GM21367 (cell line): ENCODE measurements around the gene CDH24.

Experiments used
- ATAC-seq: cut with Tn5 transposase; IDR thresholded peaks from one replicate; pipeline ENCODE4 v1.9.1; 2021; ENCODE audit not compliant: unreplicated experiment

CDH24 gene

DNA sequence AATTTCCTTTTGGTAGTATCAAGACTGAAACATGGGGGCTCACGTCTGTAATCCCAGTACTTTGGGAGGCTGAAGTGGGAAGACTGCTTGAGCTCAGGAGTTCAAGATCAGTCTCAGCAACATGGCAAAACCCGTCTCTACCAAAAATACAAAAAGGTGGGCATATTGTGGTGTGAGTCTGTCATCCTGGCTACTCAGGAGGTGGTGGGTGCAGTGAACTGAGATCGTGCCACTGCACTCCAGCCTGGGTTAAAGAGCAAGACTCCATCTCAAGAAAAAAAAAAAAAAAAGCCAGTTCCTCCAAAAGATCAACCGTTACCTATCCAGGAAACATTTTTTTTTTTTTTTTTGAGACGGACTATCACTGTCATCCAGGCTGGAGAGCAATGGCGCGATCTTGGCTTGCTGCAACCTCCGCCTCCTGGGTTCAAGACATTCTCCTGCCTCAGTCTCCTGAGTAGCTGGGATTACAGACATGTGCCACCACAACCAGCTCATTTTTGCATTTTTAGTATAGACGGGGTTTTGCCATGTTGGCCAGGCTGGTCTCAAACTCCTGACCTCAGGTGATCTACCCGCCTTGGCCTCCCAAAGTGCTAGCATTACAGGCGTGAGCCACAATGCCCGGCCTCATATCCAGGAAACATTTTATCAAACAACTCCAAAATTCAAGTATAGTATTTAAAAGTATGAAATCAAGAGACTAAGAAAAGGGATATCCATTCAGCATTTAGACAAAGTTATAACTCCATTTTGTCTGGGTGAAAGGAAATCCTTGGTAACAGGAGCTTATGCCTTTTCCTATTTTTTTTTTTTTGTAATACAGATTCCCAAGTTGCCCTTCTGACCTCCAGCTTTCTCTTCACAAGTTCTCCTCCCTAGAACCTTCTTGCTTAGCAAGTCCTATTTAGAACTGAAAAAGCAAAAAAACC is 34.2 kb upstream of the CDH24 start:
- no peak for ATAC-seq

DNA sequence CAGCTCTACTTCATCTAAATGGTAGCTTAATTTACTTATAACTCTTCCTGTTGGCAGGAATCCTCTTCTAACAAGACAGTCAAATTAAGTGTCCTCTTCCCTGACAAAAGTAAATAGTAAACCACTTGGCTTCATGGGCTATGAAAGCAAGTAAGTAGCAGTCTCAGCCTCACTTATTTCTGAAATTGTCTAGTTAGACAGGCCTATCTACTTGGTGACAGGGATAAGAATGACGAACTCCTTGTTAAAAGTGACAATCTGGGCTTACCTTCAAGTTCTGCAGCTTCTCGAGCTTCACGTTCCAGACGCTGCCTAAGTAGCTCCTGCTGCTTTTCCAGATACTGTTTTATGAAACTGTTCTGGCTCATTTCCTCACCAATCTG is 32.9 kb upstream of the CDH24 start:
- no peak for ATAC-seq

DNA sequence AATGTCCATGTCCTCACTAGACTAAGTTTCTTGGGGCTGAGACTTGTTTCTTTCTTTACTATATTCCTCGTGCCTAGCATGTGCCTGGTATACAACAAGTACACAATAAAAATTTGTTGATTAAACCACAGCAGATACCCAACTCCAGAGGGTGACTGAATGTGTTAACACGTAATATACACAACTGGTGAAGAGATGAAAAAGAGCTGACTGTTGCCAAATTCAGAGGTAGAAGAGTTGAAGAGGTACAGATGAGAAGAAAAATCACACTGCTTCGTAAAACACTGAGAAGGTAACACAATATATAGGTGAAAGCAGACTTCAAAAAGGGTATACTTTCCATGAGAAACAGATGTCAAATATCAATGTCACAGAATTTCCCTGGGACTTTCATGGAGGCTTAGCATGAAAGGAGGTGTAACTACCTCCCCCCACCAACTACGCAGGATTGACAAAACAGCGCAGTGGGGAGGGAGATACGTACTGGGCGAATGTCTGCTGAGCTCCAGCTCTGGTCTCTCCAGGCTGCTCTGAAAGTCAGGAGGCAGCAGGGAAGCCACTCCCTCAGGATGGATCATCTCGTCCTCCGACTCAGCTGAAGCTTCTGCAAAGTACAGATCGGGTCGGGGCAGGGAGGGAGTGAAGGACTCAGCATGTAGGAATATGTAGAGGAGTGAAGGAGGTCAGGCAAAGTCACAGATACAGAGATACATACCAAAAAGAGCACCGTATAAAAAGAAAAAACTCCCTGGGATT is 32.4 kb upstream of the CDH24 start:
- no peak for ATAC-seq

DNA sequence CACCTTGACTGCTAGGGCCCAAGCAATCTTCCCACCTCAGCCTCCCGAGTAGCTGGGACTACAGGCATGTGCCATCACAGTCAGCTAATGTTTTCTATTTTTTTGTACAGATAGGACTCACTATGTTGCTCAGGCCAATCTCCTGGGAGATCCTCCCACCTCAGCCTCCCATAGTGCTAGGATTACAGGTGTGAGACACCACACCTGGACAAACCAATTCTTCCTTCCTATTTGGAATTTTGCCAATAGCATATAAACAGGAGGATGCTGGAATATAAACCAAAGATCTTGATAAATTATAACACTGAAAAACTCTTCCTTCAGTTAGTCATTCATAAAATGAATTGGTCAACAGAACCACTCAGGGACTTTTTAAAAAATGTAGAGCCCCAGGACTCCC is 29.2 kb upstream of the CDH24 start:
- no peak for ATAC-seq

DNA sequence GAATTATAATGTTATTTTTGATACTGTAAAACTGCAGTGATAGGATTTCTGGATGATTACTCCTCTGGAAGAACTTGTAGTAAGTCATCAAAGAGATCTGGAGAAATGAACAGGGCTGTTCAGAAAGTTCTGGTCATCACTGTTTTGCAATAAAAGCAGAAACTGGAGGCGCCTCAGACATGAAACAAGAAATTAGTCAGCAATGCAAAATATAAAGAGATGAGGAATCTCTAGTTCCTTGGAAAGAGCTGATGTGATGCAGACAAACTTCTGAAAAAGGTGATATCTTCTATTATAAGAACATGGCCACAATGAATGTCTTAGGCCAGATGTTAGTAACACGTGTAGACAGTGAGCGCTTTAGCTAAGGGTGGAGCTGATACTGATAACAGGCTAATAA is 28.1 kb upstream of the CDH24 start:
- no peak for ATAC-seq

DNA sequence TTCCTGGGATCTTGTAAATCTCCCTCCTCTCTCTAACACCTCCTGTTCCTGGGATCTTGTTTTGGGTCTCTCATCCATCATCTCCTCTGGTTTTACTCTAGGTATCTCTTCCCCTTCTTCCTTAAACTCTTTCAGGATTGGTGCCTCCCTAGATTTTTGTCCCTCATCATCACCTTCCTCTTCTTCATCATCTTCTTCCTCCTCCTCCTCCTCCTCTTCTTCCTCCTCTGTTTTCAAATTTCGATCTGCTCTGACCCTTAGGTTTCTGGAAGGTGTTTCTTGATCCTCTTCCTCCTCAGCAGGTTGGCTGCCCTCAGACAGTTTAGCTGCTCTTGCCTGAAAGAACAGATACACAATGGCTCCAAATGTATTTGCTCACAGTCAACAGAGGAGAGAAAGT is 23.2 kb upstream of the CDH24 start:
- ATAC-seq, result no peak

DNA sequence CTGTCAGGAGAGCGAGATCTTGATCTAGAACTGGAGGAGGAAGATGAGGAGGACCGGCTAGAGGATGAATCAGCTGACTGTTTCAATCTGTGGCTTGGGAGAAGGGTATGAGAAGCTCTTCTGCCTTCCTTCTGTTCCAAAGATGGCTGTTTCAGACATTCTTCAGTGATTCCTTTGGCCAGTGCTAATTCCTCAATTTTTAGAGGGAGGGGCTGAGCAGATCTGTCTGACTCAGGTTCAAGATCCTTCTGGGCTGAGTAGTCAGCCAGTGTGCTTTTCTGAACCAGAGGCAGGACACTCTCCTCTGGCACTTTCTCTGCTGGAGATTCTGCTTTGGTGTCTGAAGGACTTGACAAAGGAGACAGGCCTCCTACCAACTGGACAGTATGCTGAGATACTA is 22.4 kb upstream of the CDH24 start:
- ATAC-seq, result no peak

DNA sequence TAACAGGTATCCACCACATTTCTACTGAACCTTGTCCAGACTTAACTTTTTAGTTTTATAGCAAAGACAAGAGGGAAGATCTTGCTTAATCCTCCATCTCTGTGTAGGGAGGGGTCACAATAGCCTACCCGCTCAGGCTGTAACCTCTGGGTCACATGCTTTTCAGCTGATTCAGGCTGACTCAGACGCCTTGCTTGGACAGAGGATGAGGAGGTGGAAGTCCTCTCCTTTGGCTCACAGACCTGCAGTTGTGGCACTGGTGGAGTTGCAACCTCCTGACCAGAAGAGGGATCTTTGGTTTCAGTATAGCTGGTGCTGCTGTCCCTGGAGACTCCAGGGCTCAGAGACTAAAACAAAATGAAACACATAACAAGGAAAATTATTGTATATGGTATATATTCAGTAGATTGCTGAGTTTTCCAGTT is 21.4 kb upstream of the CDH24 start:
- ATAC-seq, result no peak

DNA sequence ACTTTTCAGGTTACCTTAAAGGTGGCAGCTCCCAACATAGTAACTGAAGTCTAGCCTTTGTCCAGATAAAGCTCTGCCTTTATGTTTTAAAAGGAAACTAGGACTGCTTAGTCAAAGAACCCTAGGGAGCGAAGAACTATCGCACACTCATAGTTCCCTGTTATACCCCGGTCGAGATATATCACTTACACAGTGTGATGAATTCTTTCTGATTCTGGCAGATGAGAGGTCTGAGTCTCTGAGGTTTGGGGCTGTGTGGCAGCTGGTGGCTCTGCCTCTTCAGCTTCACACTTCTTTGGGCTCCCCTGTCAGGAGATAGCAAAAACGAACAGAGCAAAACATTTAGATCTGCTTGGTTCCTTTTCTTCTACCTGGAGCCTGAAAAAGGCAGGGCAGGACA is 20.6 kb upstream of the CDH24 start:
- no peak for ATAC-seq

DNA sequence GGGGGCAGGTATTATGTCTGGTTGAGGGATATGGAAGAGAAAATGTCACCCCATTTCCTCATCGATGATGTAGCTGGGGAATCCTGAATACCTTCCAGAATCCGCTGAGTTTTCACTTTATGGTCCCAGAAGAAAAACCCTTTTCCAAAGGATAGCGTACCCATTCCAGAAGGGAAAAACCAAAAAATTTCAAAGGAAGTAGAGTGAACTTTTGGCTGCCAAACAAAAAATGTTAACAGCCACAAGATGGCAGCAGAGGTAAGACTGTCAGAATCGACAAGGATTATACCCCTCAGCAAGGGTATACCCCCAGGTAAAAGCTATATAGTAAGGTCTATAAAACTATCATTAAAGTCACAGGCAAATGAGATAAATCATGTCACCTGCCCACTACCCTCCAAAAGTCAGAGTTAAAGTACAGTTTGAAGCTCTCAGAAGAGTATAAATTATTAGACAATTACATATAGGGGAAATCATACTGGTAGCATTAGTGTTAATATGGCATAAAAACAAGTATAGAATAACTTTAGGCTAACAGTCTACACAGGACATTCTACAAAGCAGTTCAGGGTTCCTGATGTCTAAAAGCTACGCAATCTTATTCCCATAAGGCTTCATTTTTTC is 19.6 kb upstream of the CDH24 start:
- no peak for ATAC-seq

DNA sequence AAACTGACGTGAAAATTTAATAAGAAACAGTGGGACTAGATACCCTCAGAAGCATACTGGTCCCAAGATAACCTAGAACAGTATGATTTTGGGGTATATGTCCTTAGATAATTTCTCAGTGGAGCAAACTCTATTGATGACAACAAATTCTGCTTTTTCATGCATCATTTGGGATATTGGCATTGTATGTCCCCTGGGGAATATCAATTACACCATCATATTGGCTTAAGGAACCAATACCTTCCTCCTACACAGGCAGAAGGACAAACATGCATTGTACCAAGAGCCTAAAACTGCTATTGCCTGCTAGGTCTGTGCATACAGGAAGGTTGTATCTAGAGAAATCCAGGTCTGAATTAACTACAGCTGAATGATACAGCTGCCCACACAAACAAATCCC is 17.6 kb upstream of the CDH24 start:
- no peak for ATAC-seq

DNA sequence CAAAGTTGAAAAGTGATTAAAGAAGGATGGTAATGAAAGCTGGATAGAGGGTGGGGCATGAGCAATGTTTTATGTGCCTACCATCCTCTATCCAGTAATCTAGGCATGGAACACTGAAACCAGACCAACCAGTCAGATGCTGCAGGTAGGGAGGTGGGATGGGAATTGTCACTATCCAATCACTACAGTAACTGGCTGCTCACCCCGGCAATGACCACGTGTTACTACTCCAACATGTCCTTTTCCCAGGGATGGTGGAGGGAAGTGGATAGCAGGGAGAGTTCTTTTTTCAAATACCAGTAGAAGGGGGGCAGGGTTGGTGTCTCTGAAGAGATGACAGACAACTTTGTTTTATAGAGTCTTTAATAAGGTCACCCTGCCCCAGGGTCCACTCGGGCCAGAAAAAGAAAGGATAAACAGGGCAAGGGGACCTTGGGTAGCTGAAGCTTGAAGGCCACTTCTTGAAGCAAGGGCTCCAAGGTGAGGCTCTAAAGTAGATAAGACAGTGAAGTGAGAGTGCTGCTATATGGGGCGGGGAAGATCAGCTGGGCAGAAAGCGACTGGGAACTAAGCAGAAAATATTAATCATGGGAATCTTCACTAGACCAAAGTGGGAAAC is 14.7 kb upstream of the CDH24 start:
- ATAC-seq, result no peak

DNA sequence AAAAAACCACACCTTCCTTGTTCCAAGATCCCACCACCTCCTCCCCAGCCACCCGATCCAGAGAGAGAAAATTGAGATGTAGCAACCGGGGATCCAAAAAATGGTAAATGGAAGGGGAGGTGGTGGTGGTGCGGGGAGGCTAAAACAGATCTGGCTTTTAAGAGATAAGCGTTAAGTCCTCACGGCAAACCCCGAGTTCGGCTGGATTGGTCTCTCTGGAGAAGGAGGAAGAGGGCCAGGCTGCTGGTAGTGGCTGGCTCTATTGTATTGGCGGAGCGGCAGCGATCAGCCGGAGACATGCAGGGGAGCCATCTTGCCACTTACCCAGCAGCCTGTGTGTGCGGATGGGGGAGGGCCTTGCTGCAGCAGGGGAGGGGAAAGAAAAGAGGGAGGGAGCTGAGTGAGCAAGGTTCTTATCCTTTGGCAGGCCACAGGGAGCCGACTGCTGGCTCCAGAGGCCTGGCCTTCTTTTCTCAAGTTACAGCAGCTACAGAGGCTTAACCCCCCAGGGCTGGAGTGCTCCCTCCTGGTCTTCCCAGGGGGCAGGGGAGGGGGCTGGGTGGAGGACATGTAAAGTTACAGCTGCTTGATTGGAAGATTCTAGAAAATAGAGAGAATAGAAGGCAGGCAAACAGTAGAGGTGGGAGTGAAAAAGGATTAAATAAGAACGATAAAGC is 14.1 kb upstream of the CDH24 start:
- ATAC-seq, result peak; percentile 91

DNA sequence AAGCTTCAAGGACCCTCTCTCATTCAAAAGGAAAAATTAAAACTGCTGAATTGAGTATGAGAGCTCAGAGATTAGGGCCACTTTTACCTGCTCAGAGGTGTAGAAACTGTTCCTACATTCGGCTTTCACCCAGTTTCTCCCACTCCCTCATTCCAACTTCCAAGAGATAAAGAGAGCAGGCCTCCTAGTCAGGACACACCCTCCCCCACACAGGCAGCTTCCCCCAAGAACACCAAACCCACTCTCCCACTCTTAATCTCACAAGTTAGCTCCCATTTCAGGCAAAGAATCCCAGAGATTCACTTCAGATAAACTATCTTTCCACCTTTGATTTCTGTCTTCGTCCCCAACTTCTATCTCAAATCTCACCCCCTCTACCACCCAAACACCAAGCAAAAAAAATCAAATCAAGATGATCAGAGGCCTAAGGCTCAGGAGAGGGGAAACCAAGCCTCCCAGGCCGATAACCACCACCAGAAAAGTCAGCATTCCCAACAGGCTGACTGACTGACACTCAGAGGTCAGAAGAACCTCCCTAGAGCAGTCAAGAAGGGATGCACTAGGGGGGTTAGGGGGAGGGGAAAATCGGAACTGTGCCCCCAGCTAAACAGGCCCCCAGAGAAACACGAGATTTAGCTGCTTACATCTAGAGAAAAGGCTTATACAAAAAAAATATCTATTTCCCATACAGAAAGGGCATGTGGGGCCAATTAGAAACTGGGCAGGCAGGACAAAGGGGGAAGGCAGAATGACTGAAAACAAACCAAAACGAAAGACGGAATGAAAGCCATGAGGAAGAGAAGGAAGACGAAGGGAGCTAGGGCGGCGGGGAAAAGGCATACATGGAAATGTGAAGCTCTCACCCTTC is 13.2 kb upstream of the CDH24 start:
- no peak for ATAC-seq

DNA sequence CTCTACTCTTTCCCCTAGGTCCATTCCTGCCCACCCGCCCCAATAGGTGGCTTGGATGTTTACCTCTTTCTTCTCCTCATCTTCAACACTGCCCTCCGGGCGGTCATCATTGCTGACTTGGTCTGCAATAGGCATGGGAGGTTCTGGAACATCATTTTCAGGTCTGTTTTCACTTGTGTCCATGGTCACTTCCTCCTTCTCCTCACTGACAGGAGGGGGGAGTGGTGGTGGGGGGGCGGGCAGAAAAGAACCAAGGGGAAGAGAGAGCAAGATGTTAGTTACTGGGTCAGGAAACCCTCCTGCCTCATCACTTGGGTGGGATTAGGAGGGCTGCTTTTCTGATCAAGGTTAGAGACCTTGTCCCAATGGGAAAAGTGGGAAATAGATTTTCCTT is 12.1 kb upstream of the CDH24 start:
- no peak for ATAC-seq

DNA sequence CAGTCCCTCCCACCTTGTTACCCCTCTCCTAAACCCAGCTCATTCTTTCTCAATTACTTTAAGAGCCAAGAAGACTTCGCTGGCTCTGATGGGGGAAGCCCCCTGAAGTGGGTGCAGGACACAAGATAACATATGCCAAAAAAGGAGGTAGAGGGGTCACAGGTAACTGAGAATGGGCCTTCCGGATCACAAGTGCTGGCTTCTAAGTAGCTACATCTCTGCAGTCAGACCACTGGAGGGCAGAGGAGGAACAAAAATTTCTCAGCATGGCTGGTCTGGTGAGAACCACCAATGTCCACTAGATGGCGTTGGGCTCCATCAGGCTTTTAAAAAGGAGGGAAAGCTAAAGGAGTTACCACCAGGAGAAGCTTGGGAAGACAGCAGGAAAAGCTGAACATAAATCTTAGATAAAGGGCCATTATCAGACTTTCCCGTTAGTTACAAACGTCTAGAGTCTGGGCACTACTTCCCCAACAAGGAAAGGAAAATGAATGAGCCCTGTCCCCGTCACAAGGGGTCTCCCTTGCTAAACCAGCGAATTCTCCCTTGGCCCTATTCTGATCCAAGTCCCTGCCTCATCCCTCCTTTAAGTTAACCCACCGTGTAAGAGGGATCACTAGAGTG is 11.6 kb upstream of the CDH24 start:
- peak; percentile 64 for ATAC-seq

DNA sequence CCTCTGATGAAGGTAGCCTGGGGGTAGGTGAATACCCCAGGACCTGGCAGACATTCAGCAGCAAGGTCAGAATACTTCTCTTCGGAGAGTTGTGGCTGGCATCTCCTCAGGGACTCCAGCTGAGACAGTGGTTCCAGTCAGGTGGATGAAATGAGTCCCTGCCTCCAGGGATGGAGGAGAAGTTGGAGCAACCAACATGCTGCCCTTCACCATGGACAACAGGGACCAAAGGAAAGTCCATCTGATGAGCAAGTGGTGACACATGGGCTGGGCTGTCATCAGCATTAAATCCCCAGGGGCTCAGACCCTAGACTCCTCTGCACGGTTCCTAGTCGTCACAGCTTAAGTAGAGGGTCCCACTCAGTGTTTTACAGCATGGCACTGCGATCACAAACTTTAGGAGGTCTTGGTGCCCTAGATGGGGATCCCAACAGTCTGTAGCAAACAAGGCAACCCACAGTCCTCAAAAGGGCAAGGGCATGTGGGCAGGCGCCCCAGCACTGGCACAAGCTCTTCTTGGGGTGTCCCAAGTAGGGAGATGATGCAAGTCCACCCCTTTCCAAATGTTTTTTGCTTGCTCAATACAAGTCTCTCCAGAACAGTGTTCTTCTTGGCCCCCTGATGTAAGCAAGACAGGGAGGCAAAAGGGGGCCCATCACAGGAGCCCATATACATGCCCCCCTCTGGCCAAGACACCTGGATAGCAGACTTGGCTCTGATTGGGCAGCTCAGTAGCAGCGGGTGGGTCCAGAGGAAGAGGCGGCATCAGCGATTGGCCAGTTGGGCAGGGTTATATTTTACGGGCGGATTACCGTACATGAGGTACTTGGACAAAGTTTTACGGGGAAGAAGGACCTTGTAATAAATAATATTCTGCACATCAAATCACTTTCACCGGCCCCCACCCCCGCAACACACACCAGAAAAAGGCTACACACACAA is 10.8 kb upstream of the CDH24 start:
- ATAC-seq, result no peak
